ENCODE data around the gene IL10RA. TPM values are rescaled to one million over a fixed set of nuclear protein-coding genes. Genes with fewer than 3 reads are reported as not detected.
"Not testable (repeated sequence)": the region's sequence is repeated elsewhere in the genome, so short reads cannot be mapped to it uniquely, and the experiment has no call there.

Gene IL10RA
- total RNA-seq, 2 donors from 2014 or later, result 7.3 to 10.2 TPM

DNA sequence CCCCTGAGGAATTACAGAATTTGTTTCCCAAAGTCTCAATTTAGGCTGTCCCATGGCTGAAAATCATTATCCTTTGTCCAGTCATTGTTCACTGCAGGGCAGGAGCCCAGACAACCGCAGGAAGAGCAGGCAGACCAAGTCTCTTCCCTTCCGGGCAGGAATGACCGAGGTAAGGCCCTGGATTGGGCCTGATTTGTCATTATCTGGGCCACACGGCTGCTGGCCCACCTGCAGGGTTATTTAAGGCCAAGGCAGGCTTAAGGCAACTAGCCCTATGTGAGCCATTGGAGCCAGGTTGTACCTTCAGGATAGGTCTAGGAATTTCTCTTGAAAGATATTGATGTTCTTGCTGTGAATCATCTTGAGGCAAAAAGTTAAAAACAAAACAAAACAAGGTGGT lies 9.7 kb upstream of the IL10RA start:
- intact Hi-C loops (cut with DNase I), result no loop called here
- WGBS, 2 donors, result 75 to 84% methylated on average over 4 of the region's 4 CpGs

GRCh38 chr11:117977029-117977428 lies 9.2 kb upstream of the IL10RA start:
- Histone ChIP-seq H3K27ac (no peak overlapping the region), H3K36me3 (replicated peaks in 1 of 2; ENCODE audit: insufficient read depth in 1 of 2, low read depth in 2 of 2) (no peaks in the 10 kb centered on the region), H3K9me3 (no peaks in the 10 kb centered on the region), H3K27me3 (no peaks in the 10 kb centered on the region), H3K4me3 (no peak overlapping the region), H3K4me1 (peaks cover 13% of the 10 kb centered on the region)
- TF ChIP-seq CTCF (IDR thresholded peaks at IDR 0.05) (no peak), POLR2A (IDR thresholded peaks at IDR 0.05) (no peak)
- intact Hi-C loops (cut with DNase I), result no loop called here
- no peak for ATAC-seq
- no peak for DNase-seq
- 71 to 83% methylated on average over 5 of the region's 5 CpGs for WGBS, 2 donors

More for the DNA sequence above, 9.7 kb upstream of the IL10RA start:
- no peaks in the 10 kb centered on the region for H3K27me3 ChIP-seq
- TF ChIP-seq POLR2A (IDR thresholded peaks at IDR 0.05) (no peak), CTCF (IDR thresholded peaks at IDR 0.05) (no peak)
- ATAC-seq (no peak), DNase-seq (no peak)
- H3K4me1 ChIP-seq, result peaks cover 13% of the 10 kb centered on the region
- H3K4me3 ChIP-seq, result no peak overlapping the region
- no peaks in the 10 kb centered on the region for H3K9me3 ChIP-seq
- H3K36me3 ChIP-seq (replicated peaks in 1 of 2; ENCODE audit: insufficient read depth in 1 of 2, low read depth in 2 of 2), result no peaks in the 10 kb centered on the region
- no peak overlapping the region for H3K27ac ChIP-seq

- H3K27ac ChIP-seq; H3K4me1 ChIP-seq; H3K4me3 ChIP-seq; ATAC-seq; H3K36me3 ChIP-seq (replicated peaks in 1 of 2; ENCODE audit: insufficient read depth in 1 of 2, low read depth in 2 of 2); H3K9me3 ChIP-seq; H3K27me3 ChIP-seq; intact Hi-C loops (cut with DNase I); DNase-seq: not testable (repeated sequence)
- 82 to 92% methylated on average over 22 of the region's 23 CpGs for WGBS, 2 donors
Observed at GRCh38 chr11:117977612-117978264, 8.5 kb upstream of the IL10RA start.

GRCh38 chr11:117978291-117978910 lies 7.8 kb upstream of the IL10RA start:
- intact Hi-C loops (cut with DNase I); H3K27ac ChIP-seq; DNase-seq; H3K27me3 ChIP-seq; H3K9me3 ChIP-seq; H3K4me3 ChIP-seq; H3K36me3 ChIP-seq (replicated peaks in 1 of 2; ENCODE audit: insufficient read depth in 1 of 2, low read depth in 2 of 2); ATAC-seq; H3K4me1 ChIP-seq: not testable (repeated sequence)
- WGBS, 2 donors, result 87 to 93% methylated on average over 2 to 9 of the region's 36 CpGs

- no peaks in the 10 kb centered on the region for H3K9me3 ChIP-seq
- WGBS, 2 donors, result 71 to 83% methylated on average over 2 to 4 of the region's 4 CpGs
- no peak overlapping the region for H3K4me3 ChIP-seq
- TF ChIP-seq CTCF (IDR thresholded peaks at IDR 0.05) (no peak), POLR2A (IDR thresholded peaks at IDR 0.05) (no peak)
- no peaks in the 10 kb centered on the region for H3K27me3 ChIP-seq
- no peaks in the 10 kb centered on the region for H3K36me3 ChIP-seq (replicated peaks in 1 of 2; ENCODE audit: insufficient read depth in 1 of 2, low read depth in 2 of 2)
- ATAC-seq (no peak), DNase-seq (no peak)
- intact Hi-C loops (cut with DNase I), result no loop called here
- H3K27ac ChIP-seq, result no peak overlapping the region
- H3K4me1 ChIP-seq, result no peaks in the 10 kb centered on the region
Observed at GRCh38 chr11:117978991-117979390, 7.2 kb upstream of the IL10RA start.

Data from body of pancreas (tissue), 4 donors.